ENCODE measurements around the gene ASB13.

The ASB13 gene

DNA sequence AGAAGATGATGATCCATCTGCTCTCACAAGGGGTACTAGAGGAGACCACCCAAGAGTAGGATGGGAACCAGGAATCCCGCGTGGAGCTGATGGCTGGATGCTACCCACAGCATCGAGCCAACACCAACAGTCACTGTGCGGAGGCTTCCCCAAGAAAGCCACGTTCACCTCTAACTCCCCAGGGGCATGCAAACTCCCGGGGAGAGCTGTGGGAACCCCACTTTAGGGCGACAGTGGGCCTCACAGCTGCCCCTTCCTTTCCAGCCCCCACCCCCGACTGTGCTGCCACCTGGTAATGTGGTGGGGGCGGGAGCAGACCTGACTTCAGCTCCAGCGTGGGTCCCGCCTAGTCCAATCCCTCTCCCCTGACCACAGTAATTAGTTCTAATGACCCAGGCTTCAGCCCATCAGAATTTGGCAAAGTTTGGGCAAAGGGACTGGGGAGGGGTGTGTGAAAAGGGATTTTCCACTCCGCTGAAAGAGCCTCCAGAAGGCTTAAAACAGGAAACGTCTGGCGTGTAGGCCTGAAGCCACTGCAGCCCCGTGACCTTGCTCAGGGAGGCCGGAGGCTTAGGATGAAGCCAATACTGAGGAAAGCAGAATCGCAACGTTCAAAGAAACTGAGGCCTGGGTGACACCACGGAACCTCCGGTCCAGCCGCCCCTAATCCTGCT is 20.3 kb downstream of the ASB13 start:
- DNase-seq, result no peak

- no peak for DNase-seq
These were observed 21.0 kb downstream of the ASB13 start for GRCh38 chr10:5645375-5645774.

DNA sequence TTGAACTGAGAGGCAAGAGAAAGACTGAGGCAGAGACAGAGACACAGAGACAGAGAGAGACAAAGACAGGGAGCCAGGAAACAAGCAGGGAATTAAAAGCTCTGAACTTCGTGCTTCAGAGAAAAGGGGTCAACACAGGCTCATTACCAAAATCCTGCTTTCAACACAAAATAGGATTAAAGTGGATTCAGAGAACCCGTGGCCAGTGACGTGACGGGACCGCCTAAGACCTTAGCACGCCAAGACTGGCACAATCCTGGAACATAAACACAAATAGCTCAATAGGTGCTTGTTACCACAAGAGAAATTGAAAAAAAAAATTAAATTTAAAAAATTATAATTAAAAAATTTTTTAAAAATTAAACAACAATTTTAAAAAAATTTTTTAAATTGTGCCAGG is 21.5 kb downstream of the ASB13 start:
- DNase-seq, result no peak

DNA sequence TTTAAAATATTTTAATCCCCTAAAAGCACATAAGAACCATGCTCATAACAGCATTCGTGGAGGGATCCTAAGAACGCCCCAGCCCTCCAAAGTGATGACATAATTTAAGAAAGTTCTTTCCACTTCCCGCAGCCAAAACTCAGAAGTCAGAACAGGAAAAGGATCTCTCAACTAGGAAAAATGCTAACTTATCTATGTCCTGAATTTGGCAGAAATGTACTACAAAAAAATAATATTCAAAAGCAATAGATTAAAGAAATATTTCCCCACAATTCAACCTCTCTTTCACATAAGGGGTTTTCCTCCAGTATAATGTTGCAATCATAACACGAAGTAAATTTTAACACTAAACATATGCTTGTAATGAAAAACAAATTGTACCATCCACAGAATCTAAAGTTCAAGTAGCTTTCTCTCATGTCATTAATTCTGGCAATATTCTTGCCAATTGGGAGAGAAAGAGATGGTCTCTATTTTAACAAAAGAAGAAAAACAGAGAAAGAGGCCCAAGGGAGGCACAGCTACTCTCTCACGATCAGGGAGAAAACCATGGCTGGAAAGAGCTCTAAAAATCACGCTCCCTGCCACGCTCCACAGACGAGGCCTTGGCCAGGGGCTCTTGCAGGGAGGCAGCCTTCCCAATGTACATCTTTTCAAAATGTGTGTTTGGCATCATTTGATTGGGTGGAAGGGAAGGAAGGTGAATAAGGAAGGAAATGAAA is 22.9 kb downstream of the ASB13 start:
- DNase-seq, result no peak

DNA sequence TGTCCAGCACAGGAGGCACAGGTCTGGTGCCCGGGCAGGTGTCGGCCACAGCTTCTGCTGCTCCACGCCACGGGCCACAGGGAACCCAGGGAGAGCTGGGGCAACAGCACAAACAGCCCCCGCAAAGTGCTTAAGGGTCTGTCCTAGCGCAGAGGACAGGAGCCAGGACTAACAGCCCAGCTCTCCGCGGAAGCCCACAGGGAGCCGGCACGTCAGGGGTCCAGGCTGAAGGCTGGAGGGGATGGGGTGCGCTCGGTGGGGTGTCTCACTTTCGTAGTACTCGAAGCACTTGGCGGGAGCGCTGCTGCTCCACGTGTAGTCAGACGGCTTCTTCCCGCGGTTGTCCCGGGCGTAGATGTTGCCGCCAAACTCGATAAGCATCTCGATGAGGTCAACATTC is 24.9 kb downstream of the ASB13 start:
- no peak for DNase-seq

DNA sequence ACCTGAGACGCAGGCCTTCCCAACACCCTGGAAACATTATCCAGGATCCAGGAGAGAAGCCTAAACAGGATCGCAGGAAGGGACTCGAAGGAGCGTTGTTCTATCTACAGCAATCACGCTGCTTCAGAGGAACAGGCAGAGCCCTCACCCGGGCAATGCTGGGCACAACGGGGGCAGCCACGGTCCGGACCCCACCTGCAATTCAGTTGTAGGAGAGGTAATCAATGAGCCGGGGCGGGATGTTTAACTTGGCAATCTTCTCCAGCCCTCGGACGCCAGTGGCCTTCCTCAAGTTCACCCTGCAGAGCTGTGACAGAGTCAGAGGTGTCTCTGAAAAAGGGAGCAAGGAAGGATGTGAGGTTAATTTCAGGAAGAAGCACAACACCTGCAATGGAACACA is 25.9 kb downstream of the ASB13 start:
- no peak for DNase-seq

DNA sequence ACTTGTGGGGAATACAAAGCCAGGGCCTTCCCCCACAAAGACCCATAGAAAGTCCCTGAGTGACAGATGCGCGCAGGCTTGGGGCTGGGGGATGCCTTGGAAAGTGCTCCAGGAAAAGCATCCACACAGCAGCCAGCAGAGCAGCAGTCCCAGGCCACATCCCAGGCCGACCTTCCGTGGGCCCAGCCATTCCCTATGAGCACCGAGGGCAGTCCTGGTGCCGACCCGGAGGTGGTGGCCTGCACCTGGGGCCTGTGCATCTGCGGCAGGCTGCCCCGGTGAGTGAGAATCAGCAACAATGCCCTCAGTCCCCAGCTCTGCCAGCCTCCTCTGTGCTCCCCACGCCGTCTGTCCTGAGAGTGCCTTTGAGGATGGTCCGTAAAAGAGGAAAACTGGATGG is 26.4 kb downstream of the ASB13 start:
- no peak for DNase-seq

- DNase-seq, result no peak
These were observed 27.3 kb downstream of the ASB13 start for GRCh38 chr10:5639066-5639465.

GRCh38 chr10:5638494-5638893 is 27.9 kb downstream of the ASB13 start:
- no peak for DNase-seq

GRCh38 chr10:5634918-5635317 is 31.5 kb downstream of the ASB13 start:
- DNase-seq, result no peak

DNA sequence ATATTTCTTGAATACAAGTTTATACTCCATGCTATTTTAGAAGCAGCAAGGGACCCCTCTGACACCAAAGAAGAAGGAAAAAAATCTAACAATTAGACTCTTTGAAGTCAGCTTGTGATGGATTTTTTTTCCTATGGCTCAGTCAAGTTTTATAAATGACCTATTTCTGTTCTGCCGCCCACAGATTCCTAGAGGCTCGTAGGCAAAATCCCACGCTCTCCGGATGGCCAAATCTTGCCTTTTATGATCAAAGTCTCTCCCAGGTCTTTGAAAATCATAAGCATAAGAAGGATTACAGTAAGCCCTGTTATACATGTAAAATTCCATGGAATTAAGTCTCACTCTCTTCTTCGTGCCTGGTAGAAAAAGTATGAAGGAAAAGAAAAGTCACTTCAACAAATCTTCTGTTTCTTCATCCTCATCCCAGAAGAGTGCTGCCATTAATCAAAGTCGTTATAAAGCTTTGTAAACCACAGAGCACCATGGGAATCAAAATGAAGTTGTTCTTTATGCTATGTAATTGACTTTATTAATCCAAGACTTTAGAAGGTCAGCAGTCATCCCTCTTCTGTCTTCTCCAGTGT is 33.1 kb downstream of the ASB13 start:
- DNase-seq, result no peak

GRCh38 chr10:5632446-5632845 is 33.9 kb downstream of the ASB13 start:
- no peak for DNase-seq

- no peak for DNase-seq
These were observed 34.5 kb downstream of the ASB13 start for GRCh38 chr10:5631936-5632335.

DNA sequence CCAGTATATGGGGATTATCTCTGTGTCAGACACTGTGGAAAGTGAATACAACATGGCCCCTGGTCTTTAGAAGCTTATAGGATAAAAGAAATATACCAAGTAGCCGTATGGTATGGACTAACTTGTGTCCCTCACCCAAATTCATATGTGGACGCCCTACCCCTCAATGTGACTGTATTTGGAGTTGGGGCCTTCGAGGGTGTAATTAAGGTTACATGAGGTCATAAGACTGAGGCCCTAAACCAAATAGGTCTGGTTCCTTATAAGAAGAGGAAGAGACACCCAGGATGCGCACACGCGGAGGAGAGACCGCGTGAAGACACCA is 36.3 kb downstream of the ASB13 start:
- DNase-seq, result no peak

- peak; percentile 75 for DNase-seq
These were observed 36.9 kb downstream of the ASB13 start for GRCh38 chr10:5629303-5630111.

DNA sequence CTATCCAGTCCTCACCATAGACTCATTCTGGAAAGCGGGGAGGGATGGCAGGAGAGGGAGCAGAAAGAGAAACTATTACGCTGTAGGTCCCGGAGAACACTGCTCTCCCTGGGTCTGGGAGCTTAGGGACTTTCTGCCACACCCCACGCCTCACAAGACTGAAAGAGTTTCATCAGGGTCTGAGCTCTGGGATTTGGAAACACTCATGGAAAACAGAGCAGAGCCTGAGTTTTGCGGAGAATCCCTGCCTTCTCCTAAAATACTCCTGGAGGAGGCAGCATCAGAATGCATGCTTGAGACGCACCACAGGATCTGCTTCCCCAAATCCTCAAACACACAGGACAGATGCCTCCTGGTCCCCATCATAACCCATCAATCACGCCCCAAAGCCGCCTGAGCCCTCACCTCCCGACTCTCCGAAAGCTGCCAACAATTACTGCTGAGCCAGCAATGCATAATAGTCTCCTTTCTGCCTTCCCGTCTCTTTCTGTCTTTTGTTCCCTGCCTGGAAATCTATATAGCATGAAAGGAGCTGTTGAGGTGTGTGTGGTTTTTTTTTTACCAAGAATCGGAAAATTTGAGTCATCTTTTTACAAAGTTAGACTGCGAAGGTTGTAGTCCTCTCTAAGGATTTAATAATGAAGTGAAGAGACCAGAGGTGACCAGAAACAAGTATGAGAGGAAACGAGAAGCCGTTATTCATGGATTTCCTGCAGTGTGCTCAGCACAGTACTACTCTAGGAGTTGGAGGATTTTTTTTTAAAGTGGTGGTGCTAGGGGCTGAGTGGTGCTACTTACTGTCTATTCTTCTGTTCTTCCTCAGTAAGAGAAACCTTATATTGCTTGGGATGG is 37.7 kb downstream of the ASB13 start:
- DNase-seq, result peak; percentile 51

GRCh38 chr10:5627486-5628044 is 38.8 kb downstream of the ASB13 start:
- DNase-seq, result no peak

DNA sequence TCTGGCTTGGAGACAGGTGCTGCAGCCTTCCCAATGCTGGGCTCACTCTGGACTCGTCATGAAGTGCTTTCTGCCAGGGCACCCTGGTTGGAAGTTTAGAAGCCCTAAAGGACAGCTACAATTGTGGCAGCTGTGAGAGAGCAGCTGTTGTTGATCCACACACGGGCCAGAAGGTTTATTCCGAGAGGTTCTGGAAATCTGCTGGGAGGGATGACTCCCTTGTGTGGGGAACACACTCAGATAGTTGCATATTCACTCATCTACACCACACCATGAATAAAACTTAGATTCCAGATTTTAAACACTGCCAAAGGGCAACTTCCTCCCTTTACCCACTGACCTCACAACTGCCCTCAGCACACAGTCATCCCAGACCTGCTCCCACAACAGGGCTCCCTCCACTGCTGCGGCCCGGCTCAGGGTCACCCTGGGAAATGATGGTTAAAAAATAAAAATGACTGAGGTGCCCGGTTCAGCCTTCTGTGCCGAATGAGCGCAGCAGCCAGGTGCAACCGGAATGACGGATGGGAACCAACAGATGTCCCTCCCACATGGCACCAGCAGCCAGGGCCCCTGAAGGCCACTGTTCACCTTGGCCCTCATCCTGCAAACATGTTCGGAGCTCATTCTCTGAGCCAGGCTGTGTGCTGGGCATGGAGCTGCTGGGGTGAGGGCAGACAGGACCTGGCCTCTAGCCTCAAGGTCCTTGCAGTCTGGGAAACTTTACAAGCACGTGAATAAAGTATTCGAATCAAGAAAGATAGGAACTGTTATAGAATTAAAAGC is 40.2 kb downstream of the ASB13 start:
- no peak for DNase-seq

DNA sequence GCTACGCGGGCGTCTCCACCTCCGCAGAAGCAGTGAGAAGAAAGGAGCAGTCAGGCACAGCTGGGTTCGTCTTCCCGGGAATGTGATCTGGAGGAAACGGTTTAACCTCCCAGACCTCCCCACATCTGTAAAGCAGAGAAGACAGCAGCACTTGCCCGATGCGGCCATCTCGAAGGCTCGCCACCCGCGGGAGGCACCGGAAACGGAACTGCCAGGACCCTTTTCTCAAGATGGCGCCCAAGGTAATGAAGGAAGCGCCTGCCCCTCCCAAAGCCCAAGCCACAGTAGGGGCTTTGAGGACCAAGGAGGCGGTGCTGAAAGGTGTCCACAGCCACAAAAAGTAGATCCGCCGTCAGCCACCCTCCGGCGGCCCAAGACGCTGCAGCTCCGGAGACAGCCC is 41.7 kb downstream of the ASB13 start:
- no peak for DNase-seq

- peak; percentile 83 for DNase-seq
These were observed 43.2 kb downstream of the ASB13 start for GRCh38 chr10:5623081-5623748.

Measured in fibroblast of skin of back (primary cell).